Keratinocyte (primary cell): ENCODE measurements around the gene GRHPR. TPM values are rescaled to one million over a fixed set of nuclear protein-coding genes. Genes with fewer than 3 reads are reported as not detected.

Experiments
- DNase-seq: peaks from one replicate; pipeline ENCODE4 v3.0.0-alpha.2; 2011; ENCODE audit warnings: low read depth, missing footprints, low spot score
- FAIRE-seq: peaks from 2 replicates; lab custom pipeline; 2011; peaks lifted over from hg19 to GRCh38; lab: Jason Lieb, UNC
- H2AFZ ChIP-seq: 2 replicates; pipeline ENCODE4 v1.6.0; 2012; ENCODE audit warnings: low read length, control low read depth, inconsistent platforms; ENCODE audit not compliant: control insufficient read depth
- H3K27ac ChIP-seq: 2 replicates; pipeline ENCODE4 v1.5.1; 2011; ENCODE audit warnings: low read length; ENCODE audit not compliant: control insufficient read depth, insufficient read depth
- H3K27me3 ChIP-seq: 3 replicates; pipeline ENCODE4 v1.6.0; 2011; ENCODE audit warnings: low read length; ENCODE audit not compliant: control insufficient read depth, insufficient read depth; ENCODE audit errors: extremely low read depth
- H3K36me3 ChIP-seq, 2 experiments: 2 replicates in 1 of 2; 3 replicates in 1 of 2; pipeline ENCODE4 v1.5.1; 2011; ENCODE audit warnings: low read length in 2 of 2, mild to moderate bottlenecking in 1 of 2; ENCODE audit not compliant: control insufficient read depth in 2 of 2, insufficient read depth in 2 of 2; ENCODE audit errors: extremely low read depth in 1 of 2
- H3K4me1 ChIP-seq: 3 replicates; pipeline ENCODE4 v1.5.1; 2011; ENCODE audit warnings: low read length; ENCODE audit not compliant: control insufficient read depth, insufficient read depth; ENCODE audit errors: extremely low read depth
- H3K4me2 ChIP-seq: 3 replicates; pipeline ENCODE4 v1.6.0; 2011; ENCODE audit warnings: low read depth, low read length; ENCODE audit not compliant: control insufficient read depth, insufficient read depth; ENCODE audit errors: extremely low read depth
- H3K4me3 ChIP-seq, 3 experiments: fragments of 200-600 bp in 1 of 3; sonication (generic) in 1 of 3; 2 replicates in 2 of 3; 3 replicates in 1 of 3; pipeline ENCODE4 v1.5.1; 2011 to 2016; ENCODE audit warnings: low read length in 3 of 3, mild to moderate bottlenecking in 3 of 3, control low read depth in 2 of 3, inconsistent platforms in 1 of 3, low read depth in 1 of 3, mixed read lengths in 1 of 3, mixed run types in 1 of 3, moderate library complexity in 1 of 3; ENCODE audit not compliant: control insufficient read depth in 2 of 3, insufficient read depth in 2 of 3; ENCODE audit errors: extremely low read depth in 1 of 3
- H3K79me2 ChIP-seq: 2 replicates; pipeline ENCODE4 v1.6.0; 2012; ENCODE audit warnings: low read length; ENCODE audit not compliant: control insufficient read depth, insufficient read depth
- H3K9ac ChIP-seq: 3 replicates; pipeline ENCODE4 v1.6.0; 2011; ENCODE audit warnings: low read length; ENCODE audit not compliant: control insufficient read depth, insufficient read depth; ENCODE audit errors: extremely low read depth
- H3K9me1 ChIP-seq: 3 replicates; pipeline ENCODE4 v1.6.0; 2011; ENCODE audit warnings: low read length; ENCODE audit not compliant: control insufficient read depth, insufficient read depth; ENCODE audit errors: extremely low read depth
- H3K9me3 ChIP-seq: 2 replicates; pipeline ENCODE4 v1.5.1; 2012; ENCODE audit warnings: low read depth, low read length; ENCODE audit not compliant: control insufficient read depth
- H4K20me1 ChIP-seq: 3 replicates; pipeline ENCODE4 v1.6.0; 2011; ENCODE audit warnings: low read length; ENCODE audit not compliant: control insufficient read depth, insufficient read depth; ENCODE audit errors: extremely low read depth
- EZH2 ChIP-seq: IDR thresholded peaks from one replicate; pipeline ENCODE4 v1.6.1; 2012; ENCODE audit warnings: inconsistent platforms, mild to moderate bottlenecking, low read length, moderate library complexity
- dilution Hi-C: fragments of 300-500 bp; cut with MboI; formaldehyde crosslinking; loops from one replicate; pipeline ENCODE4 v1.7.0; 2020; ENCODE audit warnings: low sequenced_read_pairs; ENCODE audit not compliant: extremely low pct_ligation_motif_present
- polyA plus RNA-seq, 5 experiments: library from polyadenylated mRNA; depleted of rRNA in 3 of 5; stranded (reverse) in 3 of 5; stranded (forward) in 1 of 5; unstranded in 1 of 5; fragments of >200 nt; gene quantifications; 1 replicate in 1 of 5; 2 replicates in 3 of 5; 3 replicates in 1 of 5; pipeline versions ENCODE4 v1.2.1 to v1.2.3, GENCODE V29; 2011 to 2012; ENCODE audit warnings: missing spikeins in 2 of 5, low read depth in 1 of 5, low replicate concordance in 1 of 5
- TF ChIP-seq, protein P1 (sequence below), 3 experiments: IDR thresholded peaks in 1 of 3; conservative IDR thresholded peaks in 1 of 3; optimal IDR thresholded peaks in 1 of 3; 2 replicates in 2 of 3; 3 replicates in 1 of 3; pipeline versions ENCODE3 to v1.5.1; 2011; ENCODE audit warnings: low read length in 3 of 3, mild to moderate bottlenecking in 3 of 3, moderate library complexity in 2 of 3, control low read depth in 1 of 3, inconsistent platforms in 1 of 3; ENCODE audit not compliant: insufficient read depth in 2 of 3; ENCODE audit errors: extremely low read depth in 1 of 3

The GRHPR gene
- polyA plus RNA-seq, 1 donor (not counting 4 experiments of a cell fraction or from before 2014, with no cell fraction given) = 116 TPM

DNA sequence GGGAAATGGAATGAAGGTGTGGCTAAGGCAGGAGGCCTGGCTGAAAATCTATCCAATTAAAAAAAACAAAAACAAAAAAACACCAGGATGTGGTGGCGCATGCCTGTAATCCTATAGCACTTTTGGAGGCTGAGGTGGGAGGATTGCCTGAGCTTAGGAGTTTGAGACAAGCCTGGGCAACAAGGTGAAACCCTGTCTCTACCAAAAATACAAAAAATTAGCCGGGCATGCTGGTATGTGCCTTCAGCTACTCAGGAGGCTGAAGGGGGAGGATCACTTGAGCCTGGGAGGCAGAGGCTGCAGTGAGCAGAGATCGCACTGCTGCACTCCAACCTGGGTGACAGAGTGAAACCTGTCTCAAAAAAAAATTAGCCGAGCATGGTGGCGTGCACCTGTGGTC lies 21.1 kb downstream of the GRHPR start:
- Histone ChIP-seq H3K9me3 (no peaks in the 10 kb centered on the region), H4K20me1 (peaks cover 3% of the 10 kb centered on the region), H3K27ac (no peak overlapping the region), H3K79me2 (peaks cover 49% of the 10 kb centered on the region), H3K36me3 (peaks cover 21 to 29% of the 10 kb centered on the region in 2 experiments), H2AFZ (no peak overlapping the region), H3K4me3 (no peak overlapping the region), H3K9me1 (no peaks in the 10 kb centered on the region), H3K9ac (no peak overlapping the region), H3K4me1 (peaks cover 4% of the 10 kb centered on the region), H3K27me3 (no peaks in the 10 kb centered on the region), H3K4me2 (no peak overlapping the region)
- DNase-seq (no peak), FAIRE-seq (no peak)
- no peak for TF ChIP-seq EZH2
- TF ChIP-seq, protein P1, sequence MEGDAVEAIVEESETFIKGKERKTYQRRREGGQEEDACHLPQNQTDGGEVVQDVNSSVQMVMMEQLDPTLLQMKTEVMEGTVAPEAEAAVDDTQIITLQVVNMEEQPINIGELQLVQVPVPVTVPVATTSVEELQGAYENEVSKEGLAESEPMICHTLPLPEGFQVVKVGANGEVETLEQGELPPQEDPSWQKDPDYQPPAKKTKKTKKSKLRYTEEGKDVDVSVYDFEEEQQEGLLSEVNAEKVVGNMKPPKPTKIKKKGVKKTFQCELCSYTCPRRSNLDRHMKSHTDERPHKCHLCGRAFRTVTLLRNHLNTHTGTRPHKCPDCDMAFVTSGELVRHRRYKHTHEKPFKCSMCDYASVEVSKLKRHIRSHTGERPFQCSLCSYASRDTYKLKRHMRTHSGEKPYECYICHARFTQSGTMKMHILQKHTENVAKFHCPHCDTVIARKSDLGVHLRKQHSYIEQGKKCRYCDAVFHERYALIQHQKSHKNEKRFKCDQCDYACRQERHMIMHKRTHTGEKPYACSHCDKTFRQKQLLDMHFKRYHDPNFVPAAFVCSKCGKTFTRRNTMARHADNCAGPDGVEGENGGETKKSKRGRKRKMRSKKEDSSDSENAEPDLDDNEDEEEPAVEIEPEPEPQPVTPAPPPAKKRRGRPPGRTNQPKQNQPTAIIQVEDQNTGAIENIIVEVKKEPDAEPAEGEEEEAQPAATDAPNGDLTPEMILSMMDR (optimal IDR thresholded peaks at IDR 0.05 in 1 of 3, IDR thresholded peaks at IDR 0.05 in 1 of 3, conservative IDR thresholded peaks at IDR 0.05 in 1 of 3; ENCODE audit: extremely low read depth in 1 of 3, insufficient read depth in 2 of 3, low read length in 3 of 3) = no peak
- dilution Hi-C loops = no loop called here

DNA sequence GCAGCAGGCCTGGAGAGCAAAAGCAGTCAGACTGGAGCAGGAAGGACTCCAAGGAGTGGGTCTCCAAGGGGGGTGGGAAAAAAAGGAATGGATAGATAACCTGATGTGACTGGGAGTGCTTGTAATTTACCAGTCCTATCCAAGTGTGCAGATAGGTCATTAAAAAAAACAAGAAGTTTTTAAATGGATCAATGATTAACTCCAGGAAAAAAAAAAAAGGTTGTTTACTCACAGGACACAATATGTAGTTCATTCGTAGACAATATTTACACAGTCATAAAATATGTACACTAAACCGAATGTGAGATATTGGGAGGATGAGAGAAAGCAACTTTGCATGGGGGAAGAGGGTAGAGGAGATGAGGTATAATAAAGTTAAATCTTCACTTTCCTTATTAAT lies 22.4 kb downstream of the GRHPR start:
- dilution Hi-C loops = no loop called here
- H3K4me2 ChIP-seq = no peak overlapping the region
- no peak overlapping the region for H2AFZ ChIP-seq
- TF ChIP-seq EZH2 = no peak
- no peaks in the 10 kb centered on the region for H3K27me3 ChIP-seq
- H3K27ac ChIP-seq = no peak overlapping the region
- H3K4me3 ChIP-seq = no peak overlapping the region
- peaks cover 4% of the 10 kb centered on the region for H3K4me1 ChIP-seq
- DNase-seq (no peak), FAIRE-seq (no peak)
- H3K9ac ChIP-seq = no peak overlapping the region
- H3K9me1 ChIP-seq = no peaks in the 10 kb centered on the region
- H3K9me3 ChIP-seq = no peaks in the 10 kb centered on the region
- H4K20me1 ChIP-seq = peaks cover 3% of the 10 kb centered on the region
- H3K79me2 ChIP-seq = peaks cover 49% of the 10 kb centered on the region
- H3K36me3 ChIP-seq = peaks cover 19 to 22% of the 10 kb centered on the region in 2 experiments

- dilution Hi-C loops = no loop called here
Observed at GRCh38 chr9:37445832-37446231, 23.3 kb downstream of the GRHPR start.

More at GRCh38 chr9:37445832-37446231, 23.3 kb downstream of the GRHPR start:
- no peak overlapping the region for H3K4me2 ChIP-seq
- no peak overlapping the region for H3K27ac ChIP-seq
- H3K9me3 ChIP-seq = no peaks in the 10 kb centered on the region
- H3K27me3 ChIP-seq = no peaks in the 10 kb centered on the region
- no peak for TF ChIP-seq EZH2
- TF ChIP-seq, protein P1 (optimal IDR thresholded peaks at IDR 0.05 in 1 of 3, IDR thresholded peaks at IDR 0.05 in 1 of 3, conservative IDR thresholded peaks at IDR 0.05 in 1 of 3; ENCODE audit: extremely low read depth in 1 of 3, insufficient read depth in 2 of 3, low read length in 3 of 3) = no peak
- H2AFZ ChIP-seq = no peak overlapping the region
- H3K9ac ChIP-seq = no peak overlapping the region
- peaks cover 45% of the 10 kb centered on the region for H3K79me2 ChIP-seq
- peaks cover 16% of the 10 kb centered on the region in 2 experiments for H3K36me3 ChIP-seq
- H3K9me1 ChIP-seq = no peaks in the 10 kb centered on the region
- H3K4me3 ChIP-seq = no peak overlapping the region
- H4K20me1 ChIP-seq = no peaks in the 10 kb centered on the region
- H3K4me1 ChIP-seq = peaks cover 4% of the 10 kb centered on the region
- no peak for DNase-seq
- no peak for FAIRE-seq
